Measurements from ENCODE around the gene CBX4. TPM values are rescaled to one million over a fixed set of nuclear protein-coding genes. Genes with fewer than 3 reads are reported as not detected.

Gene CBX4
- total RNA-seq, 1 experiment from 2014 or later: 18.7 TPM

DNA sequence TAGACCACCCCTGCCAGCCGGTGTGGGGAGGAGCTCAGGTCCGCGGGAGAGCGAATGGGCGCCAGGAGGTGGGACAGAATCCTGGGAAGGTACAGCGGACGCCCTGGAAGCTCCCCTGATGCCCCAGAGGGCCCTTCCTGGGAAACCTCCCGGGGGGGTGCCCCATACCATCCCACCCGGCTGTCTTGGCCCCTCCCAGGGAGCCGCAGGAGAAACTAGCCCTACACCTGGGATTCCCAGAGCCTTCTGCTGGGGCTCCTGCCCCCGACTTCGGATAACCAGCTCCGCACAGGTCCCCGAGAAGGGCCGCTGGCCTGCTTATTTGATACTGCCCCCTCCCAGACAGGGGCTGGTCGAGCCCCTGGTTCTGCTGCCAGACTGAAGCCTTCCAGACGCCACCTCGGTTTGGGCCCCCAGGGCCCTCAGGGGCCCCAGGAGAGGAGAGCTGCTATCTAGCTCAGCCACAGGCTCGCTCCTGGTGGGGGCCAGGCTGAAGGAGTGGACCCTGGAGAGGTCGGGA lies 3.0 kb upstream of the CBX4 start:
- DNase-seq (ENCODE audit: low spot score): no peak

DNA sequence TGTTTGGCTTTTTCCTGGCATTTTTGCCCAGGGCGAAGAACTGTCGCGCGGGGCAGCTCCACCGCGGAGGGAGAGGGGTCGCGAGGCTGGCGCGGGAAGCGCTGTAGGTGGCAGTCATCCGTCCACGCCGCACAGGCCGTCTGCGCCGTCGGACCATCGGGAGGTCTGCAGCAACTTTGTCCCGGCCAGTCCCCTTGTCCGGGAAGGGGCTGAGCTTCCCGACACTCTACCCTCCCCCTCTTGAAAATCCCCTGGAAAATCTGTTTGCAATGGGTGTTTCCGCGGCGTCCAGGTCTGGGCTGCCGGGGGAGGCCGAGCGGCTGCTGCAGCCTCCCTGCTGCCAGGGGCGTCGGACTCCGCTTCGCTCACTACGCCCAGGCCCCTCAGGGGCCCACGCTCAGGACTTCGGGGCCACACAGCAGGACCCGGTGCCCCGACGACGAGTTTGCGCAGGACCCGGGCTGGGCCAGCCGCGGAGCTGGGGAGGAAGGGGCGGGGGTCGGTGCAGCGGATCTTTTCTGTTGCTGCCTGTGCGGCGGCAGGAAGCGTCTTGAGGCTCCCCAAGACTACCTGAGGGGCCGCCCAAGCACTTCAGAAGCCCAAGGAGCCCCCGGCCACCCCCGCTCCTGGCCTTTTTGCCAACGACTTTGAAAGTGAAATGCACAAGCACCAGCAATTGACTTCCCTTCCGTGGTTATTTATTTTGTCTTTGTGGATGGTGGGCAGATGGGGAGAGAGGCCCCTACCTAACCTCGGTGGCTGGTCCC lies 2.3 kb upstream of the CBX4 start:
- no peak for DNase-seq (ENCODE audit: low spot score)

DNA sequence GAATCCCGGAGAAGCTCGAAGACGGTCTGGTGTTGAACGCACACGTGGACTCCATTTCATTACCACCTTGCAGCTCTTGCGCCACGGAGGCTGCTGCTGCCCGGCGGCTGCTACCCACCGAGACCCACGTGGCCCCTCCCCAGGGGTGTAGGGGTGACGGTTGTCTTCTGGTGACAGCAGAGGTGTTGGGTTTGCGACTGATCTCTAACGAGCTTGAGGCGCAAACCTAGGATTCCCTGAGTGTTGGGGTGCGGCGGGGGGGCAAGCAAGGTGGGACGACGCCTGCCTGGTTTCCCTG lies 1.7 kb upstream of the CBX4 start:
- no peak for DNase-seq (ENCODE audit: low spot score)

DNA sequence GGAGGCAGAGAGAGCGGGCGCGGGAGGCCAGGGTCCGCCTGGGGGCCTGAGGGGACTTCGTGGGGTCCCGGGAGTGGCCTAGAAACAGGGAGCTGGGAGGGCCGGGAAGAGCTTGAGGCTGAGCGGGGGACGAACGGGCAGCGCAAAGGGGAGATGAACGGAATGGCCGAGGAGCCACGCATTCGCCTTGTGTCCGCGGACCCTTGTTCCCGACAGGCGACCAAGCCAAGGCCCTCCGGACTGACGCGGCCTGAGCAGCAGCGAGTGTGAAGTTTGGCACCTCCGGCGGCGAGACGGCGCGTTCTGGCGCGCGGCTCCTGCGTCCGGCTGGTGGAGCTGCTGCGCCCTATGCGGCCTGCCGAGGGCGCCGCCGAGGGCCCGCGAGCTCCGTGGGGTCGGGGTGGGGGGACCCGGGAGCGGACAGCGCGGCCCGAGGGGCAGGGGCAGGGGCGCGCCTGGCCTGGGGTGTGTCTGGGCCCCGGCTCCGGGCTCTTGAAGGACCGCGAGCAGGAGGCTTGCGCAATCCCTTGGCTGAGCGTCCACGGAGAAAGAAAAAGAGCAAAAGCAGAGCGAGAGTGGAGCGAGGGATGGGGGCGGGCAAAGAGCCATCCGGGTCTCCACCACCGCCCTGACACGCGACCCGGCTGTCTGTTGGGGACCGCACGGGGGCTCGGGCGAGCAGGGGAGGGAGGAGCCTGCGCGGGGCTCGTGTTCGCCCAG lies 1.2 kb upstream of the CBX4 start:
- no peak for DNase-seq (ENCODE audit: low spot score)

DNA sequence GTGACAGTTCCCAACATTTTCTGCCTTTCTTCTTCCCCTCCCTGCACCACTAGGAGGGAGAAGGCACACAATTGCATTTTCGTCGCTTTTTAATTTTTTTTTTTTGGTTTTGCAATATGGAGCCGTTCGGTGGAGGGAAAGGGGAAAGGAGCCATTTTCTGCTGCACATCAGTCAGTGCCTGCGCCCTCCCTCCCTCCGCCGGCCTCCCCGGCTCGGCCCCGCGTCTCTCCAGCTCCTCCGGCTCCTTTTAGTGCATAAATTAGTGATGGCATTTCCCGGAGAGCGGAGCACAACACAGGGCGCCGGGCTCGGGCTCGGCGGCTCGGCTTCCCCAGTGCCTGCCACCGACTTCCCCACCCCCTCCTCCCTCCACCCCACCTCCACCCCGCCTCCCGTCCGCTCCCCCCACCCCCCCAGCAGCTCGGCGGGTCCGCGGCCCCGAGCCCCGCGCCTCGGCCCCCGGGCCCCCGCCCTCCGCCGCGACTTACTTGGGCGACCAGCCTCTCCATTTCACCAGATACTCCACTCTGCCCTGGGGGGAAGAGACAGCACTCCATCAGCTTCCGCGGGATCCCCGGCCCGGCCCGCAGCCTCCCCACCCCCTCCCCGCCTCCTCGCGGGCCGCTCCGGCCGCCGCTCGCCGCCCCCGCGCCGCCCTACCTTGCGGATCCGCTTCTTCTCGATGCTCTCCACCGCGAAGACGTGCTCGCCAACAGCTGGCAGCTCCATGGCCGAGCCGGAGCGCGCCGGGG lies 542 bp downstream of the CBX4 start:
- no peak for DNase-seq (ENCODE audit: low spot score)

DNA sequence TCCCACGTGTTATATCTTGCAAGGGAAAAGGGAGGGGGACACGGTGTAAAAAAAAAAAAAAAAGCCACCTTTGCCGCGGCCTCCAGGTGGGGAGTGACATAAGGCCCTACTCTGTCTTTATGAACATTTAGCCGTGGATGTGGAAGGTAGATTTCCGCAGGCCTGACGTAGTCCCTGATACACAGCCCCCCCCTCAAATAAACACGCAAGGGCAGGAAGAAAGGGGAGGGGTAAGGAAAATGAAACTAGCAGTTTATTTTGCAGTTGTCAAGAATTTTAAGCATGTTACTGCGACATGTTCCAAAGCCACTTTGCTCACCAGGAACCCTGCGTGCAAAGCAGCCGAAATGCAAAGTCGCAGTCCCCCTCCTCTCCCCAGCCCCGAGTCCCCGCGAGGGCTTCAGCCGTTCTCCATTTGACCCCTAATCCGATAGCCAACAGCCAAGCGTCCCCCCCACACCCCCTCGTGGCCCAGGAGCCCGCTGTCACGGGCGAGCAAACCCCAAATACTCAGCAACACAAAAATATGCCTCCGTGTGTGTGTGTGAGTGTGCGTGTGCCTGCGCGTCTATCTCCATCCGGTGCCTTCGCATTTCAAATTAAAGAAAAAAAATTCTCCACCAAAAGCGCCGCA lies 1.2 kb downstream of the CBX4 start:
- DNase-seq (ENCODE audit: low spot score): no peak

DNA sequence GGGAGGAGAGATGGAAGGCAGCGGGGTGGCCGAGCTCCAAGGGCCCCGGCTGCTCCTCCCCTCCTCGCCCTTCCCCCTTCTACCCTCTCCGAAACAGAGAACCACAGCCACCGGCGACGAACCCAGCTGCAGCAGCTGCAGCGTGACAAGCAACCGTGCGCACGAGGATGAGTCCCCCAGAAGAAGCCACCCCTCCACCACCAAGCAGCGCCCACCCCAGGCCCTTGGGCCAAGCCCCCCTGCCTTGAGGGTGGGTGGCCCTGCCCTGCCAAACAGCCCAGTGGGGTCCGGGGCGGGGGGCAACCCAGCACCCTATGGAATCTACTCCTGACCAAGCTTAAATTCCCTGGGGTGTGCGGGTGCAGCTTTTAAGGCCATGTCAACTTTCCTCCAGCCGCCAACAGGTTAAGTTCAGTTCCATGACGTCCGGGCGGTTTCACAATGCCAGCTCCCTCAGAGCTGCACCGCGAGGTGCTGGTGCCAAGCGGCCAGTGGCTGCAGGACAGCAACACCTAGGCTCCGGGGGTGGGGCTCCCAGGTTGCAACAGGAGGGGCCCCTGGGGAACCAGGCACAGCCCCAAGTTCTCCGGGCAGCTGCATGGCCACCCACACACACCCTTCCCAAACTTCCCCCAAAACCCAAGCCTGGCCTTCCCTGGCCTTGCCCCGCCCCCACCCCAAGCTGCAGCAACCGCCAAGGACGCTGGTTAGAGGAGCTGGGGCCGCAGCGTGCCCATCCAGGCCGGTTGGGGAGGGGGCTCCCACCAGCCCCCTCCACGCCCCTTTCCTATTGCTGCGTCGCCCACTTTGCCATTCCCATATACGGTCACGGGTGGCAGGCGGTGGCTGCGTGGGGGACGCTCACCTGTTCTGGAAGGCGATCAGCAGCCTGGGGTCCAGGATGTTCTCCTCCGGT lies 2.0 kb downstream of the CBX4 start:
- peak; percentile 89 for DNase-seq (ENCODE audit: low spot score)

DNA sequence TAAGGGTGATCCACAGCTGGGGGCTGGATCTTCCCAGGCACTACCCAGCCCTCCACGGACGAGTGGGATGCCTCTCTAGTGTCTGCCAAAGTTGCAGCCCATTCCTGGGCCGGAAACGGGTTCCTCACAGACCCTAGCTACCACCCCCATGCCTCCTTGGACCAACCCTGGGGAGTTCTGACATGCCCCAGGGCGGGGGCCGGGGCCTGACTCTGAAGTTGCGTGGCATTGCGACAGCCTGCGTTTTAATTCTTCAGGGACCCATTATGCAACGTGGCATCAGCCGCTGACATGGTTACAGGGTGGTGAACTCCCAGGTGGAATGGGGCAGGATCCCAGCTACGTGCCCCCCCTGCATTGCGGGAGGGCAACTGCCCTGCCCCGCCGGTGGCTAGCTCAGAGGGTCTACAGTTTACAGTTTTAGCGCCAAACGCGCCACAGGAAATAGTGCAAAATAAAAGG lies 2.7 kb downstream of the CBX4 start:
- no peak for DNase-seq (ENCODE audit: low spot score)

DNA sequence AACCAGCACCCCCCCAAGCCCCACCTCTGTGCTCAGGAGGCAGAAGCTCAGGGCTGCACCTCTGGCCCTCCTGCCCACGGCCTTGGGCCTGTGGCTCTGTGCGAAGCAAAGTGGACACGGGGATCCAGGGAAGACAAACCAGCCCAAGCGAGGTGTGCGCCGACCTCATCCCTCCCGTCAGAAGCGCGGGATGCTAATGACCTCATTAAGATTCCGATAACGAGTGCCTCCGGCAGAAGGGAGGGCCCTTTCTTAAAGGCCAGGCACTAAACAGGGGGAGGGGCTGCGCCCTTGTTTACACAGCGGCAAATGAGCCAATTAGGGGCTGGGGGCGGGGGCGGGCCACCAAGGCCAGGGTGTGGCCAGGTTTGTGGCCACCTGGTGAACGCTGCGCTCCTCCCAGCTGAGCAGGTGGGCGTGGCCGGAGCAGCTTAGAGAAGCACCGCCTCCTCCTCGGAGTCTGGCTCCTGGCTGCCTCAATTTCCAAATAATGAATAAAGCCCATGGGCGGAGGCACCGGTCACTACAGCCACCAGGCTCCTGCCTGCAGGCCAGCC lies 3.2 kb downstream of the CBX4 start:
- no peak for DNase-seq (ENCODE audit: low spot score)

DNA sequence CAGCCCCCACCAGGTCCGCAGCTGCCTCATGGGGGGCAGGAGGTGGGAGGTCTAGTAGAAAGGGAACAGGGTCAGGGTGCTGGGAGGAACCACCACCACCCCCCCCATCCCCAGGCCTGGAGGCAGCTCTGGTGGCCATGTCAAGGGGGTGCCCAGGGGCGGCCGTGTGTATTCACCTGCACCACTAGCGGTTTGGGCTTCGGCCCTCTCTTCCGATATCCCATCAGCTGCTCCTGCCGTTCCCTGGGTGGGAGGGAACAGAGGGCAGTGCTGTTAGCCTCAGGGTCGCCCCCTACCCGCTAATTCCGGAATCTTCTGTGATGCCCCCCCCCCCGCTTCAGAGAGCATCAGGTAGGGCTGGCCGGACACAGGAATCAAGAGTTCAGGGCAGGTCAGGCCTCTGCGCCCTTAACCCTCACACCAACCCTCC lies 3.8 kb downstream of the CBX4 start:
- DNase-seq (ENCODE audit: low spot score): no peak

DNA sequence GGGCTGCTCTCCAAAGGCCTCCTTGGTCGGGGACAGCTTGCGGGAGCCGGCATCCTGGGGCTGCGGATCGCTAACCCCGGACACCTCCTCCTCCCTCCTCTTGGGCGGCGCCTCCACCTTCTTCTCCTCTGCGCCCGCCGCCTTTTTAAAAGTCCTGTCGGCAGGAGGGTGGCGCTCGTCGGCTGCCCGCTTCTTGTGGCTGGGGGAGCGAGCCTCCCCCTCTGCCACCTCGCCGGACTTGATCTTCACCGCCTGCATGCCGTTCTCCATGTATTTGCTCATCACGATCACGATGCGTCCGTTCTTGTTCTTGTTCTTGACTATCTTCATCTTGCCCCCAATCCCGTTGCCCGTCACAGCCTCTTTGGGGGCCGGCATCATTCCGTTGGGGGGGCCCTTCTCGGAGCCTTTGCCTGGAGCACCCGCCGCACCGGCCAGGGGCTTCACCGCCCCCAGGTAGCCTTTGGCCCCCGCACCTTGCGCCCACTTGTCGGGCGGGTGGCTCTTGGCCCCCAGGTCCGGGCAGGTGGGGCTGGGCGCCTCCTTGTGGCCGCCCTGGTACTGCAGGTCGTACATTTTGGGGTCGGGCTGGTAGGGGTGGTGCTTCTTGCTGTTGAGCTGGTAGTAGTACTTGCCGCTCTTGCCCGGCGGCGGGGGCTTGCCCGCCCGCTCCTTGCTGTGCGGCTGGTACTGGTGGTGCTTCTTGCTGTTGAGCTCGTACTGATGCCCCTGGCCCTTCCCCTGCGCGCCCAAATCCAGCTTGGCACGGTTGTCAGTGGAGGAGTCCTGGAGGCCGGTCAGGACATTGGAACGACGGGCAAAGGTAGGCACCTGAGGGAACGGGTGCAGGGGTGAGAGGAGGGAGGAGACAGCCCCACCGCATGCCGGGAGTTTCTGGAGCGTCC lies 4.4 kb downstream of the CBX4 start:
- DNase-seq (ENCODE audit: low spot score): no peak

DNA sequence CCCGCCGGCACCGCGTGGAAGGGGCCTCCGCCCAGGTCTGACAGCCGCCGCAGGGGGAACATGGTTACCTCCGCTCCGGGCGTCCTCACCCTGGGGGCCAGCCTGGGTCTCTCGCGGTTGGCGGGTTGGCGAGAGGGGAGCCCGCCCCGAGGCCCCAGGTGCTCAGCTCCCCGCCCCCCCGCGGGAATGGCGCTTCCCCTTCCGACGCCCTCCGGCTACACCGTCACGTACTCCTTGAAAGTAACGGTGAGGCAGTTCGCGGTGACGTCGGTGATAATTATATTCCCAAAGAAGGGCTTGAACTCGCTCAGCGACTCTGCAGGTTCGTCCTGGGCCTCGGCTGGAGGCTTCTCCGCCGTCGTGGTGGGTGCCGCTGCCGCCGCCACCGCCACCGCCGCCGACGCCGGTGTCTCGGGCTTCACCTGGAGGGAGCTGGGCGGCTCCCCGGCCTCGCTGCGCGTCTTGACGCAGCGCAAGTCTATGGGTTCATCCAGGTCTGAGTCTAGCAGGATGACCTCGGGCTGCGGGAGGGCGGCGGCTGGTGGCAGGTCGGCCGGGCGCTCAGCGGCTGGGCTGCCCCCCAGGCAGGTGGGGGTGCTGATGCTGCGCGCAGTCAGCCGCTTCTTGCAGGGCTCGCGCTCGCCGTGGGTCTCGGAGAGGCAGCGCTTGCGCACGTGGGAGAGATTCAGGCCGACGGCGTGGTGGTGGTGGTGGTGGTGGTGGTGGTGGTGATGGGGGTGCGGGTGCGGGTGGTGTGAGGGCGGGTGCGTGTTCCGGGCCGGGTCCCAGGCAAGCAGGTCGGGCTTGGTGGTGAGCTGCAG lies 5.3 kb downstream of the CBX4 start:
- DNase-seq (ENCODE audit: low spot score): no peak

DNA sequence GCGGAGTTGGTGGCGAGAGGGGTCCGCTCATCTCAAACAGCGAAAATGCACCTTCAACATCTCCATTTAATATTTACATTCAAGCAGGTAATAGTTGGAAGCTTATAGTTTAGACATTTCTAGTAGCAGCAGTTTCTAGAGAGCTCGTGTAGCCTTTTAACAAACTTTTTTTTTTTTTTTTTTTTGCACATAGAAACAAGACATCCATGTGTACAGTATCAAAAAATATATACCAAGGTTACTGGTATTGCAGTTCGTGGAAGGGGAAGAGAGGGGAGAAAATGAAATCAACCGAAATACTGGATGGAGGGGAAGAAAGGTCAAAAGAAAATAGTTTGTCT lies 6.2 kb downstream of the CBX4 start:
- DNase-seq (ENCODE audit: low spot score): no peak

DNA sequence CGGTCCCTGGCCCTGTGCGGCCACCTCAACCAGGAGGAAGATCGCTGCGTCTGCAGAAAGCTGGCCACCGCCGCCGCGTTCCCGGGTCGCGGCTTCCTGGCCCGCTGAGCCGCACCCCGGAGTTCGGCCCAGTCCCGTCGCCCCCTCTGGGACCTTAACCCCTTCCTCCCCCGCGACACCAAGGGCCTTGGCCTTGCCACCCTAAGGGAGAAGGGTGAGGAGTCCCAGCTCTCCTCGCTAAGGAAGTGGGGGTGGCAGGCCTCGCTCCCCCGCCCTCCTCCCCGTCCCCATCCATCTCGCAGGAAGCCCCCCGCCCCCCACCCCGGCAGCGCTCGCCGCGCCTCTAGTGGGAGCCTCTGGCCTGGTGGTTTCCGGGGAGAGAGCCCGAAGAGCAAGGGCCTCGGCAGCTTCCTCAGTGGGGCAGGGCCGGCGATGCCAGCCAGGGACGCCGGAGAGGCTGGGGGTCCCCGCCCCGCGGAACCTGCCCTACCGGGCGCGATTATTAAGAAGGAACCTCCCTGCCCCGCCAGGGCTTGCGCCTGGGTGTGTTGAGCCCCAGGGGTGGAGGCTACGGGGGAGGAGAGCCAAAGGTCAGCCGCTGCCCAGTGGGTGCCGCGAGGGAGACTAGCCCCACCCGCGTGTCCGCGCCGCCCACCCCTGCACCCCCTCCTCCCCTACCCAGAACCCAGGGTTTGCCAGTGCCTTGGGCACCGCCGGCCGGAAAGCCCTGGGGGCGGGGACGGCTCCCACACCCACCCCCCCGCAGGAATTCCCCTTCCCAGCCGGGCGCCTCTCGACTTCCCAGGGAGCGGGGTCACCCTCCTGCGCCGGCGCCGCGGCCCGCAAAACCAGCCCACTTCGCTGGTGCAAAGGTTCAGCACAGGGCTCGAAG lies 6.8 kb downstream of the CBX4 start:
- no peak for DNase-seq (ENCODE audit: low spot score)

DNA sequence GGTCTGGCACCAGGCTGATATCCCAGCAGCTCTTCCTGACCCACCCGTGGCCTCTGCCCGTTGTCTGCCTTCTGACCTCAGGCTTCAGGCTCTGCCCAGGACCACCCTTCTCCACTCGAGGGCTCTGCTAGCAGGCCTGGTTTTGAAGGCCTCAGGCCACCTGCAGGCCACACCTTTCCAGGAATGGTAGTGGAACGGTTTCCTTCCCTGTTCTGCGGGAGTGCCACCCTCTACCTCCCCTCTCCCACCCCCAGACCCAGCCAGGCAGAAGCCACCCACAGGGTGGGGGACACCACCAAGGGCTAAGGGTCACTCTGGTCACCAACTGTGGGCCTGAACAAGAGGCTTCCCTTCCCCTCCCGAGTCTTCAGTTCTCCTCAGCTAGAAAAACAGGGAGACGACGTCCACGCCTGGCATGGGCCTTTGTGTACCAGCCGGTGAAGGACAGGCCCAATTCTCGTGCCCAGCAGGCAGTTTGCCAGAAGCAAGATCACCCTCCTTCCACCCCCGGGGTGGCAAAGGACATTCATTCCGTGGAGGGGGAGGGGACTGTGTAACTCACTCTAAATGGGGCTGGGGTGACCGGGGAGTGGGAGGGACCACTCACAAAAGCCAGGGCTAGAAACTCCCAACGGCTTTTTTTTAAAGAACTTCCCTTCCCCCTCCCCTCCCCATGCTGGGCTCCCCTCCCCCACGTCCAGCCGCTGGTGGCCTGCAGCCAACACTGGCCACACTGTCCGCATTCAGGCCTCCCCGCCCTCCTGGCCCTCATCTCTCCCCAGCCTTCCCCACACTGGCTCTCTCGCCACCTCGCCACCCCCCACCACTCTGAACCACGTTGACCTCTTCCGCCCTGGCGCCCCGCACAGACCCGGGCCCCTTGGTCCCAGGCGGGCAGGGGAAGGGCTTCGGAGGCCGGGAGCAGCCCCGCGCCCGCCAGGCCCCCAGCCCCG lies 7.7 kb downstream of the CBX4 start:
- DNase-seq (ENCODE audit: low spot score): no peak

DNA sequence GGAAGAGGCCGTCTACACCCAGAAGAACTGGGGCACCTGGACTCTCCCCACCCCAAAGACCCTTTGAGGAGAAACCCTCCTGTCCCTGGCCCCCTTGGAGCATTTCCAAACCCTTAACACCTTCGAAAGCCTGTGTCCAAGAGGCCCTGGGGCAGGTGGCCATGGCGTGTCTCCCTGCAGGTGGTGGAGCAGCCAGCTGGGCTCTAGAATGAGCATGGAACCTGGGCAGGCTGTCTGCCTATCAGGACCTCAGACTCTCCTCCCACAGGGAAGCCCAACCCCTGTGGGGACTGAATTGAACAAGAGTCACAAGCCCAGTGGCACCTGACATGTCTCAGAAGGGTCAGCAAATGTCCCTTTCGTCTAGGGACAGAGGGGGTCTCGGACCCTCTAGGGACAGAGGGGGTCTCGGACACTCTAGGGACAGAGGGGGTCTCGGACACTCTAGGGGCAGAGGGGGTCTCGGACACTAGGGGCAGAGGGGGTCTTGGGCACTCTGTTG lies 8.4 kb downstream of the CBX4 start:
- DNase-seq (ENCODE audit: low spot score): no peak

All from H4 (cell line).